ENCODE measurements around the gene RRH.

The RRH gene

DNA sequence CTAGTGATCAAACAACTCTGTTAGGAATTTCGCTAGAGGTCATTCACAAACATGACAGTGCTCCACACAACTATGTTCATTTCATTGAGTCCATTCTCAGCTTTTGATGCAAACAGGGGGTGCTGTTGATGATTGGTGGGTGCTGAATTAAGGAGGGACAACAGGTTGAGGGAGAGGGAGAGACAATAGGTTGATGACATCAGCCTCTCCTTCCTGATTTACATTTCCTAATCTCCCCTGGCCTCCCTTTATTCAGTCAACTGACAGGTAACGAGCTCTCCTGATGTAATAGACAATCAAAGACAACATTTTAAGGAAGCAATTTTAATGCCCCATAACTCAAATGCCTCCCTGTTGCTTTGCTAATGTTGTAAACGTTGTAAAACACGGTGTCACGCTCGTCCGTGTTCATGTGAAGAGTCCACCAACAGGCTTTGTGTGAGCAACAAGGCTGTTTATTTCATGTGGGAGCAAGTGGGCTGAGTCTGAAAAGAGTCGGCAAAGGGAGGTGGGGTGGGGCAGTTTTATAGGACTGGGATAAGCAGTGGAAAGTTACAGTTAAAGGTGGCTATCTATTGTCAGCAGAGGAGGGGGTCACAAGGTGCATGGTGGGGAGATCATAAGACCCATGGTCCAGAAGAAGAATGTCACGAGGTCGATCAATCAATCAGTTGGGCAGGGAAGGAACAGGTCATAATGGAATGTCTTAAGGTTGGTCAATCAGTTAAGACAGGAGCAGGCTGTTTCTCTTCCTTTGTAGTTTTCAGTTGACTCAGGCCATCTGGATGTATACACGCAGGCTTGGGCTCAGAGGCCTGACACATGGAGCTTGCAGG, 17.0 kb upstream of the RRH start:
- Histone ChIP-seq H3K27ac (ENCODE audit: low read depth, low read length) (no peak overlapping the region), H3K36me3 (ENCODE audit: control insufficient read depth in 1 of 2, insufficient read depth in 2 of 2, low read length in 2 of 2) (no peaks in the 10 kb centered on the region), H3K27me3 (ENCODE audit: control insufficient read depth in 1 of 2, insufficient read depth in 2 of 2, low read length in 2 of 2) (no peaks in the 10 kb centered on the region), H3K4me3 (ENCODE audit: low read depth in 1 of 2, low read length in 2 of 2) (no peak overlapping the region), H3K9ac (ENCODE audit: low read depth in 1 of 2, low read length in 2 of 2) (no peak overlapping the region), H3K9me3 (ENCODE audit: control insufficient read depth in 1 of 2, low read length in 2 of 2) (no peaks in the 10 kb centered on the region), H3K4me1 (ENCODE audit: control insufficient read depth in 1 of 2, insufficient read depth in 2 of 2, low read length in 2 of 2) (peaks cover 0 to 4% of the 10 kb centered on the region in 2 donors)

- Histone ChIP-seq H3K9ac (ENCODE audit: low read depth in 1 of 2, low read length in 2 of 2) (no peak overlapping the region), H3K36me3 (ENCODE audit: control insufficient read depth in 1 of 2, insufficient read depth in 2 of 2, low read length in 2 of 2) (no peaks in the 10 kb centered on the region)
These were observed 16.1 kb upstream of the RRH start for GRCh38 chr4:109811707-109812106.

DNA sequence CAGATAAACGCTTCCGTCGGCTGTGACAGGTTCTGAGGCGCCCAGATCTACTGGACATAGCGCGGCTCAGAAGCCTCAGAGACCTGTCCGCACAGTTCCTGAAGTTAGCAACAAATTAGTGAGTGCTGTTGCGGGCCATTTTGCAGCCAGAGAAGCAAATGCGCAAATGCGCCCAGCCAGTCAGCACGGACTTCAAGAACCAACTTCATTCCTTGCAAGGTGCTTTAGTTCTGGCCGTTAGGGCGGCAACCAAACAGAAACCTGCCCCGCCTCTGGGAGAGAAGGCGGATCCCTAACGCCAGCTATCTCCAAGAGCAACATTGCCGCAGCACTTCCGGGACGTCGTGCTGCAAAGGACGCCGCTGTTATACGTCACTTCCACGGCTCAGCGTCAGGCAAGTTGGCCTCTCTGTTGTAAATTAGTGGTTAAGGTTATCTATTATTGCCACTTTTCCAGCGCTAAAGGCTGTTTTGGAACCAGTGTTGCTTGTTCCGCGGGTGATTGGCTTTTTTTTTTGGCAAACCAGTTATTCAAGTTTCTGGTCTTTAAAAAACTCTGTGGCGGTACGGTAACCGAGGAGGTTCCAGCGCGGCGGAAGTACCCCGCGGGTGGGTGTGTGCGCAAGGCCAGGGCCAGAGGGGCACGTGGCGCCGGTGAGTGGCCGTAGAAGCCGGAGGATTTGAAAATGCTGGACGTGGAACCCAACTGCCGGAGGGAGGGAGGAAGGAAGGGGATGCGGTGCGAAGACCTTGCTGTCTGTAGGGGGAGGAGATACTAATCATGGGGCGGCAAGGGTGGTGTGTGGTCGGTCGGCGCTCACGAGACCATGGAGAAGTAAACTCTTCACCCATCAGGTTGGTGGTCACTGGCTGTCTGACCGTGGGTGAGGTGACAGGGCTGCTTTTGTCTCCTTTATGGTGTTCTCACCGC, 12.4 kb upstream of the RRH start, which contains the start of gene GAR1:
TSS of gene GAR1 (plus strand) at position 612 of the 931 bp plus-strand sequence. CDS start 403 bp downstream, outside the sequence.
- H3K9ac ChIP-seq (ENCODE audit: low read depth in 1 of 2, low read length in 2 of 2), result peak within 1 kb of the TSS; percentile 93 to 97
- H3K36me3 ChIP-seq (ENCODE audit: control insufficient read depth in 1 of 2, insufficient read depth in 2 of 2, low read length in 2 of 2), result peaks cover 4 to 7% of the 10 kb centered on the region in 2 donors
- H3K4me1 ChIP-seq (ENCODE audit: control insufficient read depth in 1 of 2, insufficient read depth in 2 of 2, low read length in 2 of 2), result peaks cover 8 to 20% of the 10 kb centered on the region in 2 donors
- peak within 1 kb of the TSS; percentile 84 for H3K27ac ChIP-seq (ENCODE audit: low read depth, low read length)
- H3K9me3 ChIP-seq (ENCODE audit: control insufficient read depth in 1 of 2, low read length in 2 of 2), result no peaks in the 10 kb centered on the region
- H3K4me3 ChIP-seq (ENCODE audit: low read depth in 1 of 2, low read length in 2 of 2), result peak within 1 kb of the TSS; percentile 99
- no peaks in the 10 kb centered on the region for H3K27me3 ChIP-seq (ENCODE audit: control insufficient read depth in 1 of 2, insufficient read depth in 2 of 2, low read length in 2 of 2)

More at GRCh38 chr4:109811707-109812106, 16.1 kb upstream of the RRH start:
- Histone ChIP-seq H3K27me3 (ENCODE audit: control insufficient read depth in 1 of 2, insufficient read depth in 2 of 2, low read length in 2 of 2) (no peaks in the 10 kb centered on the region), H3K4me3 (ENCODE audit: low read depth in 1 of 2, low read length in 2 of 2) (no peak overlapping the region), H3K4me1 (ENCODE audit: control insufficient read depth in 1 of 2, insufficient read depth in 2 of 2, low read length in 2 of 2) (peaks cover 5 to 10% of the 10 kb centered on the region in 2 donors), H3K9me3 (ENCODE audit: control insufficient read depth in 1 of 2, low read length in 2 of 2) (no peaks in the 10 kb centered on the region), H3K27ac (ENCODE audit: low read depth, low read length) (no peak overlapping the region)

DNA sequence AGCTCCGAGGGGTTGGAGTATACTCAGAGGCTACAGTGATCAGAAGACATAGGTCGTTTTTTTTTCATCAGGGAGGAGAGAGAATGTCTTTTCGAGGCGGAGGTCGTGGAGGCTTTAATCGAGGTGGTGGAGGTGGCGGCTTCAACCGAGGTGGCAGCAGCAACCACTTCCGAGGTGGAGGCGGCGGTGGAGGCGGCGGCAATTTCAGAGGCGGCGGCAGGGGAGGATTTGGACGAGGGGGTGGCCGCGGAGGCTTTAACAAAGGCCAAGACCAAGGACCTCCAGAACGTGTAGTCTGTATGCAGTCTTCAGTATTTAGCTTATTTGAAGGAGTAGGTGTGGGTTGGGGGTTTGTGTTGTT, 11.7 kb upstream of the RRH start:
- no peaks in the 10 kb centered on the region for H3K9me3 ChIP-seq (ENCODE audit: control insufficient read depth in 1 of 2, low read length in 2 of 2)
- H3K27me3 ChIP-seq (ENCODE audit: control insufficient read depth in 1 of 2, insufficient read depth in 2 of 2, low read length in 2 of 2), result no peaks in the 10 kb centered on the region
- H3K36me3 ChIP-seq (ENCODE audit: control insufficient read depth in 1 of 2, insufficient read depth in 2 of 2, low read length in 2 of 2), result peaks cover 9 to 10% of the 10 kb centered on the region in 2 donors
- H3K4me1 ChIP-seq (ENCODE audit: control insufficient read depth in 1 of 2, insufficient read depth in 2 of 2, low read length in 2 of 2), result peaks cover 8 to 20% of the 10 kb centered on the region in 2 donors
- H3K9ac ChIP-seq (ENCODE audit: low read depth in 1 of 2, low read length in 2 of 2), result peak overlapping the region; percentile 93 to 97
- peak overlapping the region; percentile 84 for H3K27ac ChIP-seq (ENCODE audit: low read depth, low read length)
- peak overlapping the region; percentile 99 for H3K4me3 ChIP-seq (ENCODE audit: low read depth in 1 of 2, low read length in 2 of 2)

DNA sequence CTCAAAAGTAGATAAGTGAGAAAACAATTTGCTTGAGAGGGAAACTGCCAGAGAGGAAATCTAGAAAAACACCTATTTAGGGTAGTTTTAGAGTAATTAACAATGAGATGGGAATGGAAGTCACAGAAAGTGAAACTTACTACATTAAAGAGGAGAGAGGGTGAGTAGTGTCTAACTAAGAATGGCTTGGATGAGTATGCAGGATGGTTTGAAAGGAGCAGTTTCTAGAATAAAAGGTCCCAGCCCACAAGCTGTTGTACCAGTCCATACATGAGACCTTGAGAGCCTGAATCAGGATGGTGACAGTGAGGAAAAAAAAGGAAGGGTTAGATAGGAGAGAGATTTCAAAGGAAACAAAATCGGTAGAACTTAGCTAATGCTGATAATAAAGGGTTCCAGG, 10.9 kb upstream of the RRH start:
- Histone ChIP-seq H3K4me1 (ENCODE audit: control insufficient read depth in 1 of 2, insufficient read depth in 2 of 2, low read length in 2 of 2) (peaks cover 8 to 20% of the 10 kb centered on the region in 2 donors), H3K27ac (ENCODE audit: low read depth, low read length) (no peak overlapping the region), H3K4me3 (ENCODE audit: low read depth in 1 of 2, low read length in 2 of 2) (peak overlapping the region; percentile 99), H3K9ac (ENCODE audit: low read depth in 1 of 2, low read length in 2 of 2) (no peak overlapping the region), H3K36me3 (ENCODE audit: control insufficient read depth in 1 of 2, insufficient read depth in 2 of 2, low read length in 2 of 2) (peaks cover 9 to 14% of the 10 kb centered on the region in 2 donors), H3K27me3 (ENCODE audit: control insufficient read depth in 1 of 2, insufficient read depth in 2 of 2, low read length in 2 of 2) (no peaks in the 10 kb centered on the region), H3K9me3 (ENCODE audit: control insufficient read depth in 1 of 2, low read length in 2 of 2) (no peaks in the 10 kb centered on the region)

- Histone ChIP-seq H3K36me3 (ENCODE audit: control insufficient read depth in 1 of 2, insufficient read depth in 2 of 2, low read length in 2 of 2) (peaks cover 11 to 25% of the 10 kb centered on the region in 2 donors), H3K27ac (ENCODE audit: low read depth, low read length) (no peak overlapping the region), H3K9me3 (ENCODE audit: control insufficient read depth in 1 of 2, low read length in 2 of 2) (no peaks in the 10 kb centered on the region), H3K9ac (ENCODE audit: low read depth in 1 of 2, low read length in 2 of 2) (no peak overlapping the region), H3K4me3 (ENCODE audit: low read depth in 1 of 2, low read length in 2 of 2) (no peak overlapping the region), H3K27me3 (ENCODE audit: control insufficient read depth in 1 of 2, insufficient read depth in 2 of 2, low read length in 2 of 2) (no peaks in the 10 kb centered on the region), H3K4me1 (ENCODE audit: control insufficient read depth in 1 of 2, insufficient read depth in 2 of 2, low read length in 2 of 2) (peaks cover 8 to 20% of the 10 kb centered on the region in 2 donors)
These were observed 9.5 kb upstream of the RRH start for GRCh38 chr4:109818268-109818667.

GRCh38 chr4:109820563-109820962, 7.2 kb upstream of the RRH start:
- Histone ChIP-seq H3K27ac (ENCODE audit: low read depth, low read length) (no peak overlapping the region), H3K4me1 (ENCODE audit: control insufficient read depth in 1 of 2, insufficient read depth in 2 of 2, low read length in 2 of 2) (peaks cover 8 to 16% of the 10 kb centered on the region in 2 donors), H3K9ac (ENCODE audit: low read depth in 1 of 2, low read length in 2 of 2) (no peak overlapping the region), H3K4me3 (ENCODE audit: low read depth in 1 of 2, low read length in 2 of 2) (no peak overlapping the region), H3K9me3 (ENCODE audit: control insufficient read depth in 1 of 2, low read length in 2 of 2) (no peaks in the 10 kb centered on the region), H3K36me3 (ENCODE audit: control insufficient read depth in 1 of 2, insufficient read depth in 2 of 2, low read length in 2 of 2) (peaks cover 18 to 36% of the 10 kb centered on the region in 2 donors), H3K27me3 (ENCODE audit: control insufficient read depth in 1 of 2, insufficient read depth in 2 of 2, low read length in 2 of 2) (no peaks in the 10 kb centered on the region)

- Histone ChIP-seq H3K9ac (ENCODE audit: low read depth in 1 of 2, low read length in 2 of 2) (no peak overlapping the region), H3K36me3 (ENCODE audit: control insufficient read depth in 1 of 2, insufficient read depth in 2 of 2, low read length in 2 of 2) (peaks cover 18 to 36% of the 10 kb centered on the region in 2 donors)
These were observed 6.6 kb upstream of the RRH start for GRCh38 chr4:109821185-109821584.

DNA sequence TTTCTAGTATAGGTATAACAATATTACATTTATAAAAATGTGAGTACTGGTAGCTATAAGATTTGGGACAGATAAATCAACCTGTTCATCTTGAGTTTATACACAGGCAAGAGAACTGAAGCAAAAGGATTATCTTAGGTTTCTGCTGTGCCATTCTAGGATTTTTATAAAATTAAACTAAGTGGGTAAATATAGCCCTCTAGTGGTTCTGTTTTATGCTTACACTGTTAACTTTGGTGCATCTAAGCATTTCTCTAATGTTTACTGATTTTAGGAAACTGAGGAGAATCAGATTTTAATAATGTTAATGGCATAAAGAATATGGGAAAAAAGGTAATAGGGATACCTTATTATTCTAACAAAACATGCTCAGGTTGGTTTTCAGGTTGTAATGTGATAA, 1.1 kb upstream of the RRH start:
- Histone ChIP-seq H3K4me3 (ENCODE audit: low read depth in 1 of 2, low read length in 2 of 2) (no peak overlapping the region), H3K9me3 (ENCODE audit: control insufficient read depth in 1 of 2, low read length in 2 of 2) (no peaks in the 10 kb centered on the region), H3K27me3 (ENCODE audit: control insufficient read depth in 1 of 2, insufficient read depth in 2 of 2, low read length in 2 of 2) (no peaks in the 10 kb centered on the region), H3K27ac (ENCODE audit: low read depth, low read length) (no peak overlapping the region), H3K9ac (ENCODE audit: low read depth in 1 of 2, low read length in 2 of 2) (no peak overlapping the region), H3K36me3 (ENCODE audit: control insufficient read depth in 1 of 2, insufficient read depth in 2 of 2, low read length in 2 of 2) (peaks cover 9 to 22% of the 10 kb centered on the region in 2 donors), H3K4me1 (ENCODE audit: control insufficient read depth in 1 of 2, insufficient read depth in 2 of 2, low read length in 2 of 2) (no peaks in the 10 kb centered on the region)

More at GRCh38 chr4:109821185-109821584, 6.6 kb upstream of the RRH start:
- Histone ChIP-seq H3K9me3 (ENCODE audit: control insufficient read depth in 1 of 2, low read length in 2 of 2) (no peaks in the 10 kb centered on the region), H3K27me3 (ENCODE audit: control insufficient read depth in 1 of 2, insufficient read depth in 2 of 2, low read length in 2 of 2) (no peaks in the 10 kb centered on the region), H3K27ac (ENCODE audit: low read depth, low read length) (no peak overlapping the region), H3K4me1 (ENCODE audit: control insufficient read depth in 1 of 2, insufficient read depth in 2 of 2, low read length in 2 of 2) (peaks cover 8 to 16% of the 10 kb centered on the region in 2 donors), H3K4me3 (ENCODE audit: low read depth in 1 of 2, low read length in 2 of 2) (no peak overlapping the region)

DNA sequence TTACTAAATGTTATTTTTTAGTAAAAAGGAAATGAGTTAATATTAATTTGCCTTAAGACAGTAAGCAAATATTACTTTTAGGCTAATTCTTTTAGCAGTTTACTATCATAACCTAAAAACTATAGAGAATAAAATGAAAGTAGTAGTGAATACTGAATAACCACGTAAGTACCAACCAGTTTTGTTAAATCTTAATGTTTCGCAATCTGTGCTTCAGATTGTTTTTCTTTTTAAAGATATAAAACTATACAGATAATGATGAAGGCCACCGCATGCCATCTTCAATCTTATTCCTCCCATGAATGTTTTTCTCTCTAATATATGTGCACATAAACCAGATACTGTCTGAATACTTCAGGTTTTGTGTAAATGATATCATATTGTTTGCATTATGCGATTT, 6.0 kb downstream of the RRH start:
- H3K27ac ChIP-seq (ENCODE audit: low read depth, low read length), result no peak overlapping the region
- no peak overlapping the region for H3K4me3 ChIP-seq (ENCODE audit: low read depth in 1 of 2, low read length in 2 of 2)
- H3K9me3 ChIP-seq (ENCODE audit: control insufficient read depth in 1 of 2, low read length in 2 of 2), result no peaks in the 10 kb centered on the region
- no peaks in the 10 kb centered on the region for H3K4me1 ChIP-seq (ENCODE audit: control insufficient read depth in 1 of 2, insufficient read depth in 2 of 2, low read length in 2 of 2)
- H3K36me3 ChIP-seq (ENCODE audit: control insufficient read depth in 1 of 2, insufficient read depth in 2 of 2, low read length in 2 of 2), result no peaks in the 10 kb centered on the region
- no peaks in the 10 kb centered on the region for H3K27me3 ChIP-seq (ENCODE audit: control insufficient read depth in 1 of 2, insufficient read depth in 2 of 2, low read length in 2 of 2)
- no peak overlapping the region for H3K9ac ChIP-seq (ENCODE audit: low read depth in 1 of 2, low read length in 2 of 2)
